ENCODE results near the gene MAT1A. TPM values are rescaled to one million over a fixed set of nuclear protein-coding genes. Genes with fewer than 3 reads are reported as not detected.
A peak's percentile ranks its signal among the peaks of the same experiment; 100 is the strongest.

The MAT1A gene
- total and polyA plus RNA-seq, 2 of the 13 experiments (the other 11 are each of a cell fraction or from before 2014, with no cell fraction given): 57.1 to 76.9 TPM

DNA sequence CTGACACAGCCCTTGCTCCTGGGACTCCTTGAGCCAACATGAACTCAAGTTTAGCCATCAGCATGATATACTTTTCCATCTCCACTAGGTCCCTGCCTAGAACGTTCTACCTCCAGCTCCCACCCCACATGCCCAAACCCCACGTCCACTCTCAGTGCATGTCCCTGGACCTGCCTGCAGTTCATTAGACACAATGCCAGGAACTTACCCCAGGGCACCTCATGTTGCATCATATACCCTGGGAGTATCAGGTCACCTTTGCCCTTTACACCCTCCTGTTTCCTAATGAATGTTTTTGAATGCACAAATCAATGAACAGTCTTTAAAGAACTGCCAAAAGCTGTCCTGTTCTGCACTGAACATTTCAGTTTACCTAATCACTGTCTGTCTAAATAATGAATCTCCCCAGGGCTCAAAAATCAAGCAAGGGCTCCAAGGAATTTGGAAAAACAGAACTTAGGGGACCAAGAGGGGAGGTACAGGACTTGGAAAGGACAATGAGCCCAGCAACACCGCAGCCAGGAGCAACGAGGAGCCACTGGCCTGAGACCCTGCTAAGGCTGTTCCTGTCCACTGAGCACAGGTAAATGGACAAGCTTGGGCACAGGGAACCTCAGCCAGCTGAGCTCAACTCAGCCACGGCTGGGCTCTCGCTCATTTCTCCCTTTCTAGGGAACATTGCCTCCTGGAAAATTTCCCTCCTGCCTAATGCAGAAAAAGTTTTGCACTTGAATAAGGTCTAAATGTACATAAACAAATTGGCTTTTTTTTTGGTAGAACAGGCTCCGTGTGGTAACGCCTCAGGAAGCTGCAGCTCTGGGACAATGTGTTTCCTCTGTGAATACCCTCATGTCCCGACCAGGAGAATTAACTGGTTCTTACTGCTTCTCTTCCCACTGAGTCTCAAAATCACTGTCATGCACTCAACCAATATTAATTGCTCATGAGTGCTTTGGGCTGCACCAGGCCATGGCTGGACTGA, 7.4 kb downstream of the MAT1A start (continued):
- TF ChIP-seq, protein P1, sequence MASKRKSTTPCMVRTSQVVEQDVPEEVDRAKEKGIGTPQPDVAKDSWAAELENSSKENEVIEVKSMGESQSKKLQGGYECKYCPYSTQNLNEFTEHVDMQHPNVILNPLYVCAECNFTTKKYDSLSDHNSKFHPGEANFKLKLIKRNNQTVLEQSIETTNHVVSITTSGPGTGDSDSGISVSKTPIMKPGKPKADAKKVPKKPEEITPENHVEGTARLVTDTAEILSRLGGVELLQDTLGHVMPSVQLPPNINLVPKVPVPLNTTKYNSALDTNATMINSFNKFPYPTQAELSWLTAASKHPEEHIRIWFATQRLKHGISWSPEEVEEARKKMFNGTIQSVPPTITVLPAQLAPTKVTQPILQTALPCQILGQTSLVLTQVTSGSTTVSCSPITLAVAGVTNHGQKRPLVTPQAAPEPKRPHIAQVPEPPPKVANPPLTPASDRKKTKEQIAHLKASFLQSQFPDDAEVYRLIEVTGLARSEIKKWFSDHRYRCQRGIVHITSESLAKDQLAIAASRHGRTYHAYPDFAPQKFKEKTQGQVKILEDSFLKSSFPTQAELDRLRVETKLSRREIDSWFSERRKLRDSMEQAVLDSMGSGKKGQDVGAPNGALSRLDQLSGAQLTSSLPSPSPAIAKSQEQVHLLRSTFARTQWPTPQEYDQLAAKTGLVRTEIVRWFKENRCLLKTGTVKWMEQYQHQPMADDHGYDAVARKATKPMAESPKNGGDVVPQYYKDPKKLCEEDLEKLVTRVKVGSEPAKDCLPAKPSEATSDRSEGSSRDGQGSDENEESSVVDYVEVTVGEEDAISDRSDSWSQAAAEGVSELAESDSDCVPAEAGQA (IDR thresholded peaks at IDR 0.05; ENCODE audit: low read depth): no peak
- TF ChIP-seq, protein P1 (CRISPR knock-in tag; IDR thresholded peaks at IDR 0.05; ENCODE audit: borderline replicate concordance): 0 out of 2 replicates have a peak, but pooled peaks have one; percentile 23
- TF ChIP-seq, protein P2, sequence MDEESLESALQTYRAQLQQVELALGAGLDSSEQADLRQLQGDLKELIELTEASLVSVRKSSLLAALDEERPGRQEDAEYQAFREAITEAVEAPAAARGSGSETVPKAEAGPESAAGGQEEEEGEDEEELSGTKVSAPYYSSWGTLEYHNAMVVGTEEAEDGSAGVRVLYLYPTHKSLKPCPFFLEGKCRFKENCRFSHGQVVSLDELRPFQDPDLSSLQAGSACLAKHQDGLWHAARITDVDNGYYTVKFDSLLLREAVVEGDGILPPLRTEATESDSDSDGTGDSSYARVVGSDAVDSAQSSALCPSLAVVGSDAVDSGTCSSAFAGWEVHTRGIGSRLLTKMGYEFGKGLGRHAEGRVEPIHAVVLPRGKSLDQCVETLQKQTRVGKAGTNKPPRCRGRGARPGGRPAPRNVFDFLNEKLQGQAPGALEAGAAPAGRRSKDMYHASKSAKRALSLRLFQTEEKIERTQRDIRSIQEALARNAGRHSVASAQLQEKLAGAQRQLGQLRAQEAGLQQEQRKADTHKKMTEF (CRISPR knock-in tag; IDR thresholded peaks at IDR 0.05): peak; percentile 86
- TF ChIP-seq SALL1 (CRISPR knock-in tag; IDR thresholded peaks at IDR 0.05): peak; percentile 89
- TF ChIP-seq, protein P3, sequence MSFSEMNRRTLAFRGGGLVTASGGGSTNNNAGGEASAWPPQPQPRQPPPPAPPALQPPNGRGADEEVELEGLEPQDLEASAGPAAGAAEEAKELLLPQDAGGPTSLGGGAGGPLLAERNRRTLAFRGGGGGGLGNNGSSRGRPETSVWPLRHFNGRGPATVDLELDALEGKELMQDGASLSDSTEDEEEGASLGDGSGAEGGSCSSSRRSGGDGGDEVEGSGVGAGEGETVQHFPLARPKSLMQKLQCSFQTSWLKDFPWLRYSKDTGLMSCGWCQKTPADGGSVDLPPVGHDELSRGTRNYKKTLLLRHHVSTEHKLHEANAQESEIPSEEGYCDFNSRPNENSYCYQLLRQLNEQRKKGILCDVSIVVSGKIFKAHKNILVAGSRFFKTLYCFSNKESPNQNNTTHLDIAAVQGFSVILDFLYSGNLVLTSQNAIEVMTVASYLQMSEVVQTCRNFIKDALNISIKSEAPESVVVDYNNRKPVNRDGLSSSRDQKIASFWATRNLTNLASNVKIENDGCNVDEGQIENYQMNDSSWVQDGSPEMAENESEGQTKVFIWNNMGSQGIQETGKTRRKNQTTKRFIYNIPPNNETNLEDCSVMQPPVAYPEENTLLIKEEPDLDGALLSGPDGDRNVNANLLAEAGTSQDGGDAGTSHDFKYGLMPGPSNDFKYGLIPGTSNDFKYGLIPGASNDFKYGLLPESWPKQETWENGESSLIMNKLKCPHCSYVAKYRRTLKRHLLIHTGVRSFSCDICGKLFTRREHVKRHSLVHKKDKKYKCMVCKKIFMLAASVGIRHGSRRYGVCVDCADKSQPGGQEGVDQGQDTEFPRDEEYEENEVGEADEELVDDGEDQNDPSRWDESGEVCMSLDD (CRISPR knock-in tag; IDR thresholded peaks at IDR 0.05; ENCODE audit: borderline replicate concordance): 0 out of 2 replicates have a peak, but pooled peaks have one; percentile 34
- TF ChIP-seq SIX4 (CRISPR knock-in tag; IDR thresholded peaks at IDR 0.05): peak; percentile 75; the same call in 1 of the 2 replicates
- no peak for TF ChIP-seq ZNF747 (CRISPR knock-in tag; IDR thresholded peaks at IDR 0.05; ENCODE audit: borderline replicate concordance)
- no peak for TF ChIP-seq ZNF589 (CRISPR knock-in tag; conservative IDR thresholded peaks at IDR 0.05)
- TF ChIP-seq, protein P4, sequence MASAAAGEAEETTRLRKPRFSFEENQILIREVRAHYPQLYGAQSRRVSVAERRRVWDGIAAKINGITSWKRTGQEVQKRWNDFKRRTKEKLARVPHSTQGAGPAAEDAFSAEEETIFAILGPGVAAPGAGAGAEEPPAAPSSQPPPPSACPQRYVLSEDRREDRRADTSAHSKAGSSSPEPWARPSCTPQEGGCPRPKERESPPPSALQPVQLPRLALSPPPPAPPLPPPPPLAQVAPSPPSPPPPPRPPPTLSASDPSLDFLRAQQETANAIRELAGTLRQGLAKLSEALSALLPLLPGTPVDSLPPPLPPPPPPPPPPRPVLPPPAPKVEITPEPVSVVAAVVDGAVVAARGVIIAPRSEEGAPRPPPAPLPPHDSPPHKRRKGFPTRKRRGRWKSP (CRISPR knock-in tag; IDR thresholded peaks at IDR 0.05): peak; percentile 26; the same call in 1 of the 2 replicates
- TF ChIP-seq ATF1 (CRISPR knock-in tag; IDR thresholded peaks at IDR 0.05): 0 out of 2 replicates have a peak, but pooled peaks have one; percentile 50
- no peak for TF ChIP-seq ZNF326 (CRISPR knock-in tag; IDR thresholded peaks at IDR 0.05; ENCODE audit: borderline replicate concordance)
- TF ChIP-seq, protein P5, sequence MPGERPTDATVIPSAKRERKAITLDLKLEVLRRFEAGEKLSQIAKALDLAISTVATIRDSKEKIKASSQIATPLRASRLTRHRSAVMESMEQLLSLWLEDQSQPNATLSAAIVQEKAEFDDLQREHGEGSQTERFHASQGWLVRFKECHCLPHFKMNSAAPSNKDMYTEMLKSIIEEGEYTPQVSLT (CRISPR knock-in tag; IDR thresholded peaks at IDR 0.05; ENCODE audit: borderline replicate concordance, low read depth): no peak
- no peak for TF ChIP-seq PAX8 (CRISPR knock-in tag; IDR thresholded peaks at IDR 0.05; ENCODE audit: borderline replicate concordance)
- TF ChIP-seq ZNF761 (CRISPR knock-in tag; conservative IDR thresholded peaks at IDR 0.05): peak; percentile 73
- no peak; the same call in 1 of the 2 replicates for TF ChIP-seq ZSCAN9 (CRISPR knock-in tag; IDR thresholded peaks at IDR 0.05; ENCODE audit: borderline replicate concordance)

Data from HepG2 (cell line).